Endothelial cell of umbilical vein (primary cell): ENCODE results near the gene RALGAPA1. TPM values are rescaled to one million over a fixed set of nuclear protein-coding genes. Genes with fewer than 3 reads are reported as not detected.

Experiments
- BruUV-seq: library from RNA; stranded (reverse); fragments of 400-500 nt; replicated peaks from 2 replicates; lab custom pipeline; 2021; lab: Mats Ljungman, UMichigan
- CTCF ChIA-PET: fragments of 300-600, 350-600 bp; sonication (Branson Sonifier 250); formaldehyde crosslinking; loops from one replicate; lab custom pipeline; 2021; ENCODE audit warnings: antibody characterized with exemption, inconsistent platforms; lab: Charles Lee
- POLR2A ChIA-PET: fragments of 300-600, 350-600 bp; sonication (Branson Sonifier 250); formaldehyde crosslinking; loops from one replicate; lab custom pipeline; 2021; ENCODE audit warnings: antibody characterized with exemption, inconsistent platforms; lab: Charles Lee
- DNase-seq: peaks from one replicate; pipeline ENCODE4 v3.0.0-alpha.2; 2011; ENCODE audit warnings: low read depth, low spot score
- FAIRE-seq: peaks from 2 replicates; lab custom pipeline; 2011; peaks lifted over from hg19 to GRCh38; lab: Jason Lieb, UNC
- H2AFZ ChIP-seq: 2 replicates; pipeline ENCODE4 v1.6.0; 2012; ENCODE audit warnings: low read depth, low read length, control low read depth, inconsistent platforms
- H3K27ac ChIP-seq: 2 replicates; pipeline ENCODE4 v1.5.1; 2011; ENCODE audit warnings: low read depth, mild to moderate bottlenecking, control low read depth, low read length, moderate library complexity; ENCODE audit not compliant: insufficient read depth
- H3K27me3 ChIP-seq, 2 experiments: 2 replicates each; pipeline versions ENCODE4 v1.6.0 to v1.6.1; 2011; ENCODE audit warnings: low read length in 2 of 2, mixed read lengths in 1 of 2; ENCODE audit not compliant: control insufficient read depth in 2 of 2, insufficient read depth in 2 of 2
- H3K36me3 ChIP-seq, 2 experiments: 2 replicates in 1 of 2; 3 replicates in 1 of 2; pipeline ENCODE4 v1.5.1; 2011; ENCODE audit warnings: low read length in 2 of 2, mild to moderate bottlenecking in 1 of 2, moderate library complexity in 1 of 2; ENCODE audit not compliant: control insufficient read depth in 2 of 2, insufficient read depth in 2 of 2; ENCODE audit errors: extremely low read depth in 1 of 2
- H3K4me1 ChIP-seq: 3 replicates; pipeline ENCODE4 v1.5.1; 2011; ENCODE audit warnings: mild to moderate bottlenecking, low read length; ENCODE audit not compliant: control insufficient read depth, insufficient read depth; ENCODE audit errors: extremely low read depth
- H3K4me2 ChIP-seq: 2 replicates; pipeline ENCODE4 v1.6.1; 2011; ENCODE audit warnings: low read length, control low read depth, mixed read lengths; ENCODE audit not compliant: insufficient read depth
- H3K4me3 ChIP-seq, 3 experiments: fragments of 200-600 bp in 1 of 3; sonication (generic), shearing (Covaris generic) in 1 of 3; replicated peaks in 1 of 3; 2 replicates each; pipeline ENCODE4 v1.5.1; 2011 to 2016; ENCODE audit warnings: control low read depth in 3 of 3, low read length in 3 of 3, mild to moderate bottlenecking in 2 of 3, inconsistent platforms in 1 of 3, low read depth in 1 of 3, moderate library complexity in 1 of 3; ENCODE audit not compliant: insufficient read depth in 1 of 3
- H3K79me2 ChIP-seq: 2 replicates; pipeline ENCODE4 v1.6.0; 2012; ENCODE audit warnings: low read length, inconsistent platforms; ENCODE audit not compliant: control insufficient read depth, insufficient read depth
- H3K9ac ChIP-seq: replicated peaks from 2 replicates; pipeline ENCODE3; 2011; ENCODE audit warnings: low read length, control low read depth; ENCODE audit not compliant: insufficient read depth; ENCODE audit errors: extremely low read depth
- H3K9me1 ChIP-seq: replicated peaks from 3 replicates; pipeline ENCODE4 v1.6.0; 2011; ENCODE audit warnings: mild to moderate bottlenecking, low read length; ENCODE audit not compliant: control insufficient read depth, insufficient read depth; ENCODE audit errors: extremely low read depth
- H3K9me3 ChIP-seq: replicated peaks from 2 replicates; pipeline ENCODE4 v1.5.1; 2012; ENCODE audit warnings: low read length, inconsistent platforms; ENCODE audit not compliant: control insufficient read depth, insufficient read depth
- H4K20me1 ChIP-seq: replicated peaks from 2 replicates; pipeline ENCODE3; 2011; ENCODE audit warnings: mild to moderate bottlenecking, low read length; ENCODE audit not compliant: control insufficient read depth, insufficient read depth; ENCODE audit errors: extremely low read depth
- CTCF ChIP-seq, 2 donors: IDR thresholded peaks; 1 replicate in 1 of 2; 2 replicates in 1 of 2; pipeline ENCODE4 v1.5.1; 2011; ENCODE audit warnings: low read length in 2 of 2, mild to moderate bottlenecking in 2 of 2, moderate library complexity in 2 of 2, control low read depth in 1 of 2, inconsistent platforms in 1 of 2, low read depth in 1 of 2; ENCODE audit not compliant: insufficient read depth in 1 of 2; ENCODE audit errors: extremely low read depth in 1 of 2
- EZH2 ChIP-seq: IDR thresholded peaks from 2 replicates; pipeline ENCODE4 v1.6.1; 2012; ENCODE audit warnings: borderline replicate concordance, low read depth, mild to moderate bottlenecking, moderate library complexity, low read length, inconsistent platforms; ENCODE audit not compliant: severe bottlenecking
- FOS ChIP-seq: IDR thresholded peaks from 2 replicates; pipeline ENCODE4 v1.6.1; 2011; ENCODE audit warnings: mild to moderate bottlenecking, low read length, moderate library complexity, borderline replicate concordance; ENCODE audit not compliant: insufficient read depth
- GATA2 ChIP-seq: IDR thresholded peaks from 2 replicates; pipeline ENCODE4 v1.7.0; 2011; ENCODE audit warnings: low read depth, mild to moderate bottlenecking, moderate library complexity, mixed read lengths, low read length; ENCODE audit not compliant: insufficient read length, insufficient read depth
- JUN ChIP-seq: IDR thresholded peaks from 2 replicates; pipeline ENCODE4 v1.6.1; 2011; ENCODE audit warnings: borderline replicate concordance, low read depth; ENCODE audit not compliant: insufficient read length, insufficient read depth
- MAX ChIP-seq: IDR thresholded peaks from 2 replicates; pipeline ENCODE4 v1.6.1; 2011; ENCODE audit not compliant: insufficient read depth, insufficient read length
- MYC ChIP-seq: IDR thresholded peaks from one replicate; pipeline ENCODE4 v1.6.1; 2011; ENCODE audit warnings: mild to moderate bottlenecking, low read depth, low read length
- POLR2A ChIP-seq: IDR thresholded peaks from 2 replicates; pipeline ENCODE4 v1.6.1; 2012; ENCODE audit warnings: low read depth, mild to moderate bottlenecking, control low read depth, low read length
- POLR2AphosphoS5 ChIP-seq: IDR thresholded peaks from 2 replicates; pipeline ENCODE4 v1.6.1; 2012; ENCODE audit warnings: low read depth, mild to moderate bottlenecking, control low read depth, low read length, moderate library complexity; ENCODE audit not compliant: insufficient read depth
- dilution Hi-C: fragments of 300-500 bp; cut with MboI; formaldehyde crosslinking; loops from one replicate; pipeline ENCODE4 v1.15.0; 2019; ENCODE audit warnings: low sequenced_read_pairs; ENCODE audit not compliant: extremely low pct_ligation_motif_present
- intact Hi-C: fragments of 100-400 bp; cut with micrococcal nuclease; formaldehyde crosslinking; loops from one replicate; pipeline ENCODE4 v1.10.0; 2022
- polyA plus RNA-seq, 4 experiments: library from polyadenylated mRNA; depleted of rRNA in 3 of 4; stranded (reverse) in 3 of 4; unstranded in 1 of 4; fragments of >200 nt; gene quantifications; 2 replicates each; pipeline versions ENCODE4 v1.2.1 to v1.2.3, GENCODE V29; 2011 to 2012; ENCODE audit warnings: missing spikeins in 1 of 4
- total RNA-seq: library from RNA; stranded (reverse); gene quantifications from 2 replicates; pipeline ENCODE4 v1.2.3, GENCODE V29; 2021

RALGAPA1 gene
- total and polyA plus RNA-seq, 2 donors (not counting 3 experiments of a cell fraction or from before 2014, with no cell fraction given), result 6.1 to 30.9 TPM

GRCh38 chr14:35551081-35551480 is 258.0 kb downstream of the RALGAPA1 start:
- intact Hi-C loops, result no loop called here
- Histone ChIP-seq H3K4me3 (no peak overlapping the region), H3K4me1 (peaks cover 3% of the 10 kb centered on the region), H3K27me3 (no peaks in the 10 kb centered on the region), H3K36me3 (no peaks in the 10 kb centered on the region), H4K20me1 (no peaks in the 10 kb centered on the region), H3K27ac (no peak overlapping the region), H3K9ac (no peak overlapping the region), H2AFZ (no peak overlapping the region), H3K79me2 (no peaks in the 10 kb centered on the region), H3K4me2 (no peak overlapping the region), H3K9me3 (no peaks in the 10 kb centered on the region), H3K9me1 (no peaks in the 10 kb centered on the region)
- dilution Hi-C loops, result no loop called here
- no peak for DNase-seq
- ChIA-PET CTCF (interaction anchor here (0.8 to 1.1 kb wide), 3 partner anchors 11 to 18 kb away, joined by 3 read pairs; partner anchors contain the start of gene INSM2), POLR2A (no interaction called here)
- no TSS peak for BruUV-seq
- TF ChIP-seq CTCF (IDR thresholded peaks at IDR 0.05; ENCODE audit: extremely low read depth in 1 of 2, insufficient read depth in 1 of 2, low read depth in 1 of 2, low read length in 2 of 2) (no peak), JUN (no peak), GATA2 (no peak), MYC (no peak), EZH2 (no peak), FOS (no peak), POLR2AphosphoS5 (no peak), MAX (no peak), POLR2A (no peak)
- no peak for FAIRE-seq
